IPS-15b (cell line): ENCODE data around the gene OTUD7B.
"Not testable (repeated sequence)": the region's sequence is repeated elsewhere in the genome, so short reads cannot be mapped to it uniquely, and the experiment has no call there.

Experiments
- H3K27me3 ChIP-seq: one replicate; pipeline ENCODE4 v1.6.1; 2013; ENCODE audit warnings: low read length; ENCODE audit not compliant: control insufficient read depth, insufficient read depth
- H3K36me3 ChIP-seq: one replicate; pipeline ENCODE4 v1.6.1; 2013; ENCODE audit warnings: low read length; ENCODE audit not compliant: control insufficient read depth, insufficient read depth
- H3K4me1 ChIP-seq: one replicate; pipeline ENCODE4 v1.6.1; 2013; ENCODE audit warnings: mild to moderate bottlenecking, low read length; ENCODE audit not compliant: control insufficient read depth, insufficient read depth
- H3K4me3 ChIP-seq: one replicate; pipeline ENCODE4 v1.5.1; 2013; ENCODE audit warnings: low read depth, low read length
- H3K9ac ChIP-seq: one replicate; pipeline ENCODE4 v1.6.1; 2013; ENCODE audit warnings: low read depth, mild to moderate bottlenecking, low read length
- H3K9me3 ChIP-seq: one replicate; pipeline ENCODE4 v1.6.1; 2013; ENCODE audit warnings: mild to moderate bottlenecking, low read length; ENCODE audit not compliant: control insufficient read depth, insufficient read depth

Gene OTUD7B

GRCh38 chr1:149972547-149972946 is 38.0 kb downstream of the OTUD7B start:
- Histone ChIP-seq H3K4me3 (no peak overlapping the region), H3K4me1 (no peaks in the 10 kb centered on the region), H3K9me3 (no peaks in the 10 kb centered on the region), H3K27me3 (no peaks in the 10 kb centered on the region), H3K36me3 (peaks cover 10% of the 10 kb centered on the region), H3K9ac (no peak overlapping the region)

- Histone ChIP-seq H3K27me3 (no peaks in the 10 kb centered on the region), H3K36me3 (peaks cover 20% of the 10 kb centered on the region), H3K9ac (no peak overlapping the region), H3K4me1 (no peaks in the 10 kb centered on the region), H3K4me3 (no peak overlapping the region), H3K9me3 (no peaks in the 10 kb centered on the region)
Observed at GRCh38 chr1:149967646-149968045, 42.9 kb downstream of the OTUD7B start.

- Histone ChIP-seq H3K36me3 (peaks cover 17% of the 10 kb centered on the region), H3K4me1 (no peaks in the 10 kb centered on the region), H3K9me3 (no peaks in the 10 kb centered on the region), H3K27me3 (no peaks in the 10 kb centered on the region), H3K9ac (no peak overlapping the region), H3K4me3 (no peak overlapping the region)
Observed at GRCh38 chr1:149967041-149967440, 43.5 kb downstream of the OTUD7B start.

GRCh38 chr1:149966405-149966804 is 44.1 kb downstream of the OTUD7B start:
- H3K9ac ChIP-seq = no peak overlapping the region
- H3K27me3 ChIP-seq = no peaks in the 10 kb centered on the region
- H3K36me3 ChIP-seq = peaks cover 15% of the 10 kb centered on the region
- H3K4me3 ChIP-seq = no peak overlapping the region
- H3K9me3 ChIP-seq = no peaks in the 10 kb centered on the region
- no peaks in the 10 kb centered on the region for H3K4me1 ChIP-seq

GRCh38 chr1:149965440-149965839 is 45.1 kb downstream of the OTUD7B start:
- H3K4me3 ChIP-seq = no peak overlapping the region
- no peaks in the 10 kb centered on the region for H3K4me1 ChIP-seq
- H3K27me3 ChIP-seq = no peaks in the 10 kb centered on the region
- H3K36me3 ChIP-seq = peaks cover 15% of the 10 kb centered on the region
- no peak overlapping the region for H3K9ac ChIP-seq
- H3K9me3 ChIP-seq = no peaks in the 10 kb centered on the region

- no peaks in the 10 kb centered on the region for H3K27me3 ChIP-seq
- no peak overlapping the region for H3K9ac ChIP-seq
- no peaks in the 10 kb centered on the region for H3K9me3 ChIP-seq
- H3K4me3 ChIP-seq = no peak overlapping the region
- no peaks in the 10 kb centered on the region for H3K4me1 ChIP-seq
- H3K36me3 ChIP-seq = peaks cover 25% of the 10 kb centered on the region
Observed at GRCh38 chr1:149963358-149963757, 47.2 kb downstream of the OTUD7B start.

GRCh38 chr1:149962736-149963135 is 47.8 kb downstream of the OTUD7B start:
- Histone ChIP-seq H3K36me3 (peaks cover 28% of the 10 kb centered on the region), H3K27me3 (no peaks in the 10 kb centered on the region), H3K9ac (no peak overlapping the region), H3K4me1 (no peaks in the 10 kb centered on the region), H3K4me3 (no peak overlapping the region), H3K9me3 (peaks cover 3% of the 10 kb centered on the region)

- H3K36me3 ChIP-seq = peaks cover 32% of the 10 kb centered on the region
- H3K4me1 ChIP-seq = no peaks in the 10 kb centered on the region
- no peaks in the 10 kb centered on the region for H3K27me3 ChIP-seq
- H3K9me3 ChIP-seq = peaks cover 4% of the 10 kb centered on the region
- no peak overlapping the region for H3K4me3 ChIP-seq
- H3K9ac ChIP-seq = no peak overlapping the region
Observed at GRCh38 chr1:149962039-149962647, 48.4 kb downstream of the OTUD7B start.

GRCh38 chr1:149957548-149957947 is 53.0 kb downstream of the OTUD7B start:
- H3K36me3 ChIP-seq = peaks cover 18% of the 10 kb centered on the region
- H3K9ac ChIP-seq, H3K9me3 ChIP-seq, H3K27me3 ChIP-seq, H3K4me1 ChIP-seq, H3K4me3 ChIP-seq: not testable (repeated sequence)

- H3K9ac ChIP-seq = no peak overlapping the region
- H3K27me3 ChIP-seq = no peaks in the 10 kb centered on the region
- peaks cover 9% of the 10 kb centered on the region for H3K36me3 ChIP-seq
- no peaks in the 10 kb centered on the region for H3K4me1 ChIP-seq
- H3K4me3 ChIP-seq = no peak overlapping the region
- no peaks in the 10 kb centered on the region for H3K9me3 ChIP-seq
Observed at GRCh38 chr1:149949911-149950310, 60.6 kb downstream of the OTUD7B start.

GRCh38 chr1:149945206-149945605 is 65.3 kb downstream of the OTUD7B start:
- Histone ChIP-seq H3K27me3 (no peaks in the 10 kb centered on the region), H3K4me1 (no peaks in the 10 kb centered on the region), H3K9me3 (no peaks in the 10 kb centered on the region), H3K4me3 (no peak overlapping the region), H3K9ac (no peak overlapping the region), H3K36me3 (peaks cover 20% of the 10 kb centered on the region)

- no peaks in the 10 kb centered on the region for H3K27me3 ChIP-seq
- H3K36me3 ChIP-seq = peaks cover 17% of the 10 kb centered on the region
- no peak overlapping the region for H3K9ac ChIP-seq
- H3K4me3 ChIP-seq = no peak overlapping the region
- no peaks in the 10 kb centered on the region for H3K9me3 ChIP-seq
- H3K4me1 ChIP-seq = peaks cover 5% of the 10 kb centered on the region
Observed at GRCh38 chr1:149942885-149943284, 67.6 kb downstream of the OTUD7B start.
